Activated CD4-positive, alpha-beta T cell treated with anti-CD3 and anti-CD28 coated beads for 36 hours (primary cell): ENCODE results near the gene GGACT. TPM values are rescaled to one million over a fixed set of nuclear protein-coding genes. Genes with fewer than 3 reads are reported as not detected.

Experiments used
- ATAC-seq: fragments of 200-7000 bp; cut with Tn5 transposase; one replicate; pipeline ENCODE4 v1.10.0; 2021; ENCODE audit warnings: mild to moderate bottlenecking, moderate library complexity
- CTCF ChIA-PET: fragments of 350-600 bp; sonication (Branson Sonifier 250); formaldehyde crosslinking; loops from one replicate; lab custom pipeline; 2021; ENCODE audit warnings: antibody characterized with exemption; lab: Charles Lee
- POLR2A ChIA-PET: fragments of 350-600 bp; sonication (Branson Sonifier 250); formaldehyde crosslinking; loops from one replicate; lab custom pipeline; 2021; ENCODE audit warnings: antibody characterized with exemption, inconsistent platforms; lab: Charles Lee
- DNase-seq: peaks from one replicate; pipeline ENCODE4 v3.0.0-alpha.2; 2020
- H3K27ac Mint-ChIP-seq: one replicate; pipeline ENCODE4 v1.8.0; 2021; ENCODE audit warnings: mixed read lengths
- H3K27me3 Mint-ChIP-seq: one replicate; pipeline ENCODE4 v1.8.0; 2021; ENCODE audit warnings: mixed read lengths
- H3K36me3 Mint-ChIP-seq: one replicate; pipeline ENCODE4 v1.8.0; 2021; ENCODE audit warnings: low read depth, mixed read lengths
- H3K4me1 Mint-ChIP-seq: one replicate; pipeline ENCODE4 v1.8.0; 2021; ENCODE audit warnings: mixed read lengths
- H3K4me3 Mint-ChIP-seq: one replicate; pipeline ENCODE4 v1.8.0; 2021; ENCODE audit warnings: mild to moderate bottlenecking, moderate library complexity, mixed read lengths
- H3K9me3 Mint-ChIP-seq: one replicate; pipeline ENCODE4 v1.8.0; 2021; ENCODE audit warnings: low read depth, mixed read lengths
- intact Hi-C, 2 experiments: fragments of 100-400 bp; cut with DNase I in 1 of 2; cut with micrococcal nuclease in 1 of 2; formaldehyde crosslinking; loops; one replicate each; pipeline versions ENCODE4 v1.14.2 to v1.15.1; 2022 to 2024; cut with DNase I, micrococcal nuclease
- total RNA-seq, 2 experiments: library from RNA; stranded (reverse); gene quantifications; one replicate each; pipeline ENCODE4 v1.2.3, GENCODE V29; 2021

GGACT gene
- total RNA-seq: 1 to 10 TPM; 6.8 to 7.0 TPM

DNA sequence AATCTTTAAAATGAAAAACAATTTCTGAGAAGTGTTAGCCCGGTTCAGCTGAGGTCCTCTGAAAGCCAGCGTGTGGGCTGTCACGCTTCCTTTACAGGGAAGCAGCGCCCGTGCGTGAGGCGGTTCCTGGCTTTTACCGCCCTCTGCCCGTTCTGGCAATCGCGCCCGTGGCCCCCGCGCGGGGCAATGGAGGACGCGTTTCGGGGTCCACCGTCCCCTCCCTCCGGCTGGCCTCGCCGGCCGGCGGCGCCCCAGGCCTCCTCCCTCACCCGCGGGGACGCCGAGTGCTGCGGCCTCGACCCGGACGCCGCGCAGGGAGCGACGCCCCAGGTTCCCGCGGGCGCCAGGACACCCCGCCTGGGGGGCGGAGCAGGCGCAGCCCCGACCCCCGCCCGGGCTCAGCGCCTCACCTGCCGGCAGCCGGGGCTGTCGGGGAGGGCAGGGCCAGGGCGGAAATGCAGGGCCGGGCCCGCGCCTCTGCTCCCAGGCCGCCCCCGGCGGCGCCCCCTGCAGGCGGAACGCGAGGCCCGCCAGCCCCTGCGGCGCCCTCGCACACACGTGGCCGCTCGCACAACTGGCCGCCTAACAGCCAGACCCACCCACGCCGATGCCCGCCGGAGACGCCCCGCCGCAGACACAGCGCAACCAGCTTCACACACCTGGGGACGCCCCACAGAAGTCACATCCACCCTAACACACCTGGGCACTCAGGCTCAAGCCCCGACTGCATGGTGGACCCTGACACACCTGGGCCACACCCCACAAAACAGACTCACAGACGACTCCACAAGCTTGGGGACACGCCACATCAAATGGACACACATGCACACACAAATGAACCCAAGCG, at the start of gene GGACT:
Gene GGACT, minus strand, starts transcription at position 459 of the 847 bp plus-strand sequence. CDS start 56,198 bp downstream, outside the sequence.
- Mint-ChIP-seq H3K4me1 (peaks cover 37% of the 10 kb centered on the region), H3K9me3 (no peaks in the 10 kb centered on the region), H3K4me3 (peak within 1 kb of the TSS; percentile 75), H3K27ac (peak within 1 kb of the TSS; percentile 86), H3K27me3 (no peaks in the 10 kb centered on the region), H3K36me3 (no peaks in the 10 kb centered on the region)
- intact Hi-C loops: loop anchor here (1.0 to 5.0 kb wide), 5 partner anchors 84 to 1090 kb away; partner anchors contain the start of genes TMTC4 (in 2 of the 2) and CLYBL (in 1 of the 2)
- ATAC-seq: peak; percentile 94
- CTCF ChIA-PET: interaction anchor here (0.6 to 12.5 kb wide), 7 partner anchors 11 to 539 kb away, joined by 3 to 94 read pairs (median 4); partner anchors contain the start of gene TMTC4
- POLR2A ChIA-PET: no interaction called here
- peak; percentile 90 for DNase-seq

DNA sequence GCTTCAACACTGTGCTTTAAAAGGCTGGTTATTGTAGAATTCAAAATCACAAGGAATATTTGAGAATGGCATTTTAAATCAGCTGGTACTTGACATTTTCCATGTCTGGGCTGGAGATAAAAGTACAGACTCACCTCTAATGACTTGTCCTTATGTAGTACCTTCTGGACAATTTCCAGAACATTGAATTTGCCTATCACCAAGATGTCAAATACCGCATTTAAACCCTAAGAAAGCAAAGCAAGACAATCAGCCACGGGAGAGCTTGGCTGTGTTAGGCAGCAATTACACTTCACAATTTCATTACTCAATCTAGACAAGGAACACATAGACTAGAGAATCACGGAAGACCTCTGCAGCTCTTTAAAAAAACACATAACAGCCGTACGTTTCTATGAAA, 49.2 kb upstream of the GGACT start:
- H3K4me3 Mint-ChIP-seq: no peak overlapping the region
- H3K36me3 Mint-ChIP-seq: peaks cover 35% of the 10 kb centered on the region
- ATAC-seq: no peak
- DNase-seq: no peak
- H3K4me1 Mint-ChIP-seq: no peaks in the 10 kb centered on the region
- intact Hi-C loops: no loop called here
- no peaks in the 10 kb centered on the region for H3K27me3 Mint-ChIP-seq
- H3K27ac Mint-ChIP-seq: no peak overlapping the region
- ChIA-PET POLR2A (no interaction called here), CTCF (interaction anchor here (0.6 to 1.7 kb wide), 3 partner anchors 11 to 352 kb away, joined by 3 to 4 read pairs (median 3); no protein-coding TSS in a partner anchor)
- H3K9me3 Mint-ChIP-seq: no peaks in the 10 kb centered on the region

DNA sequence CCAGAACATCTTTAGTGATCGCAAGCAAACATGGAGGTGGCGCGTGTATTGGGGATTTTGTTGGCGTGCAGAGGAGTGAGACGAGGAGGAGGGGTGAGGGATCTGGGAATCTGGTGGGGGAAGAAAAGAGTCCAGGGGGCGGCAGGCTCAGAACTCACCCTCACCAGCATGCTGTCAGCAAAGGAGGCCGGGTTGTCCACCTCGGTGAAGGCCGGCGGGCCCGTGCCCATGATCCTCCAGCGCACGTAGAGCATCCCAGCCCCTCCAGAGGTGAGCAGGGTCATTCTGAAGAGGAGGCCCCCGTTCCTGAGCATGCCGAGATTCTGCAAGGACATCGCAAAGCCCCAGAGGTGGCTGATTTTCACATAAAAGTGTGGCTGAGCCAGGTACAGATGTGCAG, 48.8 kb upstream of the GGACT start:
- no peaks in the 10 kb centered on the region for H3K4me1 Mint-ChIP-seq
- DNase-seq (no peak), ATAC-seq (no peak)
- no peaks in the 10 kb centered on the region for H3K9me3 Mint-ChIP-seq
- CTCF ChIA-PET: interaction anchor here (0.9 kb wide), 1 partner anchor 12 kb away, joined by 4 read pairs; no protein-coding TSS in a partner anchor
- intact Hi-C loops: no loop called here
- H3K27me3 Mint-ChIP-seq: no peaks in the 10 kb centered on the region
- POLR2A ChIA-PET: interaction anchor here (0.5 kb wide), 1 partner anchor 1846 kb away, joined by 3 read pairs; no protein-coding TSS in a partner anchor
- H3K27ac Mint-ChIP-seq: no peak overlapping the region
- no peak overlapping the region for H3K4me3 Mint-ChIP-seq
- peaks cover 35% of the 10 kb centered on the region for H3K36me3 Mint-ChIP-seq

DNA sequence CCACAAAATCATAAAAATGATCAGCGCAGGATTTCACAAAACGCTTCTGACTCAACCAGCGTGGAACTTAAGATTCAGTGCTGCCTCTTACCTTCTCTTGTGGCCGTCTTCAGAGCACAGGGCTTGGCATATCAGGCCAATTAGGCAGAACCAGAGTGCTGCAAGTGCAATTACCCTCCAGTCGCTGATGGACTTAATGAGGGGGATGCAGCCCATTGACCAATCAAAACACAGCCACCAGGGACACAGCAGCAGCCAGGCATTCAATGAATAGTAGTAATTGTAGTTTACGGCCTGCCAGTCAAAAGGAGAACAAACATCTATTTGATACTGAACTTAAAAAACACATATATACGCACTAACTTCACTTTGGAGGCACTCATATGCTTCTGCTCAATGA, 47.9 kb upstream of the GGACT start:
- Mint-ChIP-seq H3K4me3 (no peak overlapping the region), H3K36me3 (peaks cover 31% of the 10 kb centered on the region), H3K9me3 (no peaks in the 10 kb centered on the region), H3K27ac (no peak overlapping the region), H3K4me1 (no peaks in the 10 kb centered on the region), H3K27me3 (no peaks in the 10 kb centered on the region)
- CTCF ChIA-PET: no interaction called here
- intact Hi-C loops: no loop called here
- DNase-seq (no peak), ATAC-seq (no peak)
- POLR2A ChIA-PET: no interaction called here

DNA sequence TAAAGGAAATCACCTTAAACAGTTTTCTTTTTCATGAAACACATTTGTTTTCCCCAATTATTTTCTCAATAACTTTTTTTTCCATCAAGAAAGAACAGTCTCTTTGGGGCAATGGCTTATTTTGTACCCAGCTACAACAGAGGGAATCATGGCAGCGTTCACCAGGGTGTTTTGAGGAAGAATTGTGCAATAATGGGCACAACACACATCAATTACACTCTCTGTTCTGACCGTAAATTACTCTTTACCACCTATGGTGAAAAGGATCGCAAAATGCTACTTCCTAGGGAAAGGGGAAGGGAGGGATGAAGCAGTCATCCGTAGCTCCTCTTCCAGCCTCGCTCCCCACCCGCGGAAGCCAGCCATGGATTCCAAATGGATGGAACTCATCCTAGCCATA, 47.4 kb upstream of the GGACT start:
- ATAC-seq (no peak), DNase-seq (no peak)
- H3K4me1 Mint-ChIP-seq: no peaks in the 10 kb centered on the region
- H3K4me3 Mint-ChIP-seq: no peak overlapping the region
- no peaks in the 10 kb centered on the region for H3K9me3 Mint-ChIP-seq
- peaks cover 28% of the 10 kb centered on the region for H3K36me3 Mint-ChIP-seq
- H3K27me3 Mint-ChIP-seq: no peaks in the 10 kb centered on the region
- no peak overlapping the region for H3K27ac Mint-ChIP-seq
- ChIA-PET POLR2A (interaction anchor here (0.6 kb wide), 1 partner anchor 21 kb away, joined by 3 read pairs; no protein-coding TSS in a partner anchor), CTCF (interaction anchor here (0.6 kb wide), 1 partner anchor 210 kb away, joined by 4 read pairs; no protein-coding TSS in a partner anchor)
- intact Hi-C loops: no loop called here

DNA sequence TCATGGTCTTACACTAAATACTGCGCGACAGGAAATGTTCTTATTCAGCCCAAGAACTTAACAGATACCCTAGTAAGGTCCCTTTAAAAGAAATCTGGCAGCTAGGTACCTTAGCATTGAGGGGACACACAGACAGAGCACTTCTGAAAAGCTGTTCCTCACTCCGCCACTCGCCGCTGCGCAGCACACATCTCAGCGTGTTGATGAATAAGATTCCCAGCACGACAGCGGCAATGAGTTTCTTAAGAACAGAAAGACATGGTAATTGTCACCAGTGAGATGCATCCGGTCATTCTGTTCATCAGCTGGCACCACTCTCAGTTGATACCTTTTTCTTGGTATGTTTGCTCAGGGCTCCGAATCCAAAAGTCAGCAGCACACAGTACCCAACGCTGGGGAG, 46.1 kb upstream of the GGACT start:
- ATAC-seq (no peak), DNase-seq (no peak)
- H3K4me1 Mint-ChIP-seq: no peaks in the 10 kb centered on the region
- H3K27me3 Mint-ChIP-seq: no peaks in the 10 kb centered on the region
- POLR2A ChIA-PET: no interaction called here
- no peaks in the 10 kb centered on the region for H3K9me3 Mint-ChIP-seq
- H3K36me3 Mint-ChIP-seq: peaks cover 34% of the 10 kb centered on the region
- no peak overlapping the region for H3K27ac Mint-ChIP-seq
- intact Hi-C loops: no loop called here
- no peak overlapping the region for H3K4me3 Mint-ChIP-seq
- CTCF ChIA-PET: no interaction called here

DNA sequence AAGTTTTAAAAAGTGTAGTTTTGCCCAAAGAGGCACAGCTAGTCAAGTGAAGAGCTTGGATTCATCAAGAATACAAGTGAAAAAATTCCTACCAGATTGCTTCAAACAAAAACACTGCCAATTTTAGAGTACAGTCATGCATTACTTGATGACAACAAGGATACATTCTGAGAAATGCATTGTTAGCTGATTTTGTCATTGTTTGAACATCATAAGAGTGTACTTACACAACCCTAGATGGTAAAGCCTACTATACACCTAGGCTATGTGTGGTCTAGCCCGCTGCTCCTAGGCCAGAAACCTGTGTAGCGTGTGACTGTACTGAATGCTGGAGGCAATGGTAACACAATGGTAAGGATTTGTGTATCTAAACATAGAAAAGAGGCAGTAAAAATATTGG, 44.9 kb upstream of the GGACT start:
- Mint-ChIP-seq H3K4me1 (no peaks in the 10 kb centered on the region), H3K27ac (no peak overlapping the region), H3K4me3 (no peak overlapping the region), H3K27me3 (no peaks in the 10 kb centered on the region), H3K9me3 (no peaks in the 10 kb centered on the region), H3K36me3 (peaks cover 45% of the 10 kb centered on the region)
- ATAC-seq (no peak), DNase-seq (no peak)
- intact Hi-C loops: no loop called here
- POLR2A ChIA-PET: no interaction called here
- CTCF ChIA-PET: interaction anchor here (1.3 kb wide), 1 partner anchor 10 kb away, joined by 6 read pairs; no protein-coding TSS in a partner anchor

DNA sequence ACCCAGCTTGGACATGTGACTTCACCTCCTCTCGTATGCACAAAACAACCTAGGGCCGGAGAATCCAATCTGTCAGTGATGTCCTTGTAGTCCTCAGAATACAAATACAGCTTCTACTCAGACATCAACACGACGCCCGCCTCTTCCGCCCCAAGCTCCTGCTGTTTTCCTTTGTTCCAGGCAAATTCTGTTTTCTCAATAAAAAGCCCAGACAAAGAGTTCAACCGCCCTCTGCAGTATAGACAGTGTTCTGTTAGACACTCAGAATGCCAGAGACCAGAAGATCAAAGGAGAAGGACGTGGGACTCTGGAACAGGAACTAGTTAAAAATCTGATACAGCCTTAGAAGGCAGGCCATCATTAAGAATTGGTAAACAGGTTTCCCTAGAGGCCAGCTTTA, 42.0 kb upstream of the GGACT start:
- Mint-ChIP-seq H3K27ac (no peak overlapping the region), H3K27me3 (no peaks in the 10 kb centered on the region), H3K9me3 (no peaks in the 10 kb centered on the region), H3K4me1 (no peaks in the 10 kb centered on the region), H3K36me3 (peaks cover 43% of the 10 kb centered on the region), H3K4me3 (no peak overlapping the region)
- POLR2A ChIA-PET: no interaction called here
- DNase-seq: no peak
- ATAC-seq: no peak
- intact Hi-C loops: no loop called here
- CTCF ChIA-PET: interaction anchor here (1.5 kb wide), 1 partner anchor 20 kb away, joined by 3 read pairs; no protein-coding TSS in a partner anchor

DNA sequence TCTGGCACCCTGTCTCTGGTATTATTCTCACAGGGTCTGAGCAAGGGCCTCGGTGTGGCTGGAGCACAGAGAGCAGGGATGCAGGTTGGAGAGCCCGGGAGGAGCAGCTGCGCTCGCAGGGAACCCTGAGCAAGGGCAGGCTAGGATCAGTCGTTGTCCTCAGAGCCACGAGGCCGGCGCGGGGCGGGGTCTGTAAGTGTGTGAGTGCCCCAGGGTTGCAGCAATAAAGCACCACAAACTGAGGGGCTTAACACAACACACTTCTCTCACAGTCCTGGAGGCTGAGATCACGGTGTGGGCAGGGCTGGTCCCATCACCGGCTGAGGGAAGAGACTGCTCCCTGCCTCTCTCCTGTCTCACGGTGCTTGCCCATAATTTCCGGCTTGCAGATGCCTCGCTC, 38.5 kb upstream of the GGACT start:
- no peaks in the 10 kb centered on the region for H3K9me3 Mint-ChIP-seq
- ATAC-seq (no peak), DNase-seq (no peak)
- H3K4me3 Mint-ChIP-seq: no peak overlapping the region
- ChIA-PET CTCF (interaction anchor here (0.7 kb wide), 1 partner anchor 13 kb away, joined by 3 read pairs; no protein-coding TSS in a partner anchor), POLR2A (no interaction called here)
- no peaks in the 10 kb centered on the region for H3K4me1 Mint-ChIP-seq
- no peaks in the 10 kb centered on the region for H3K27me3 Mint-ChIP-seq
- H3K36me3 Mint-ChIP-seq: peaks cover 53% of the 10 kb centered on the region
- H3K27ac Mint-ChIP-seq: no peak overlapping the region
- intact Hi-C loops: no loop called here

GRCh38 chr13:100625447-100625846, 36.9 kb upstream of the GGACT start:
- ChIA-PET CTCF (interaction anchor here (1.2 to 1.8 kb wide), 2 partner anchors 13 to 52 kb away, joined by 3 to 4 read pairs; no protein-coding TSS in a partner anchor), POLR2A (no interaction called here)
- H3K9me3 Mint-ChIP-seq: peaks cover 3% of the 10 kb centered on the region
- H3K4me3 Mint-ChIP-seq: no peak overlapping the region
- H3K4me1 Mint-ChIP-seq: peaks cover 3% of the 10 kb centered on the region
- H3K36me3 Mint-ChIP-seq: peaks cover 55% of the 10 kb centered on the region
- intact Hi-C loops: no loop called here
- no peak overlapping the region for H3K27ac Mint-ChIP-seq
- DNase-seq (no peak), ATAC-seq (no peak)
- H3K27me3 Mint-ChIP-seq: no peaks in the 10 kb centered on the region

GRCh38 chr13:100620792-100621191, 32.2 kb upstream of the GGACT start:
- POLR2A ChIA-PET: no interaction called here
- Mint-ChIP-seq H3K4me1 (peaks cover 9% of the 10 kb centered on the region), H3K4me3 (no peak overlapping the region), H3K27me3 (no peaks in the 10 kb centered on the region), H3K36me3 (peaks cover 37% of the 10 kb centered on the region), H3K9me3 (peaks cover 8% of the 10 kb centered on the region), H3K27ac (no peak overlapping the region)
- DNase-seq: no peak
- ATAC-seq: no peak
- CTCF ChIA-PET: interaction anchor here (1.3 kb wide), 1 partner anchor 10 kb away, joined by 3 read pairs; no protein-coding TSS in a partner anchor
- intact Hi-C loops: no loop called here
